Stomach (tissue), 4 donors: ENCODE results near the gene FITM1.

Experiments used
- CTCF ChIP-seq, 7 experiments: fragments of 450-650 bp in 4 of 7; fragments of 200-600 bp in 3 of 7; sonication (generic) in 3 of 7; IDR thresholded peaks; one replicate each; pipeline ENCODE4 v1.5.1; 2016 to 2019; ENCODE audit warnings: antibody characterized with exemption in 7 of 7, control low read depth in 2 of 7, mild to moderate bottlenecking in 1 of 7
- EP300 ChIP-seq: sonication (generic); formaldehyde crosslinking; IDR thresholded peaks from one replicate; pipeline ENCODE4 v1.6.1; 2017; ENCODE audit warnings: antibody characterized with exemption

- TF ChIP-seq EP300 (no peak), CTCF (IDR thresholded peaks at IDR 0.05) (no peak)
Observed at GRCh38 chr14:24179294-24179960, 49.0 kb downstream of the FITM1 start.
